HepG2 (cell line): Measurements from ENCODE around the gene NECAB2. TPM values are rescaled to one million over a fixed set of nuclear protein-coding genes. Genes with fewer than 3 reads are reported as not detected.

Experiments
- ATAC-seq: fragments of 200-7000 bp; cut with Tn5 transposase; 3 replicates; pipeline ENCODE4 v1.9.1; 2020; ENCODE audit warnings: mild to moderate bottlenecking, moderate library complexity
- BruUV-seq: library from RNA; stranded (reverse); fragments of 400-500 nt; replicated peaks from 2 replicates; lab custom pipeline; 2021; lab: Mats Ljungman, UMichigan
- CTCF ChIA-PET: fragments of 300-600 bp; formaldehyde crosslinking; extraction: SDS; loops from one replicate; lab custom pipeline; 2021; ENCODE audit warnings: low total read pairs, inconsistent platforms, low intra/inter-chr PET ratio; lab: Yijun Ruan, JAX
- POLR2A ChIA-PET: fragments of 350-600 bp; sonication (Branson Sonifier 250); formaldehyde crosslinking; loops from one replicate; lab custom pipeline; 2020; ENCODE audit warnings: antibody characterized with exemption, inconsistent platforms; lab: Yijun Ruan, JAX
- DNase-seq: peaks from one replicate; pipeline ENCODE4 v3.0.0-alpha.2; 2015; ENCODE audit warnings: low spot score
- FAIRE-seq: peaks from 3 replicates; lab custom pipeline; 2011; peaks lifted over from hg19 to GRCh38; lab: Jason Lieb, UNC
- H2AFZ ChIP-seq: one replicate; pipeline ENCODE4 v1.6.1; 2011; ENCODE audit warnings: low read length, inconsistent platforms
- H3K27ac ChIP-seq: fragments of 300-600 bp; 3 replicates; pipeline ENCODE4 v1.8.0; 2011; ENCODE audit warnings: mixed run types, mild to moderate bottlenecking, mixed read lengths, low read length, inconsistent platforms; ENCODE audit not compliant: insufficient read depth; ENCODE audit errors: extremely low read length
- H3K27me3 ChIP-seq, 2 experiments: fragments of 200-600 bp in 1 of 2; 2 replicates in 1 of 2; 3 replicates in 1 of 2; pipeline versions ENCODE4 v1.6.0 to v1.8.0; 2011; ENCODE audit warnings: low read length in 2 of 2, mild to moderate bottlenecking in 2 of 2, moderate library complexity in 2 of 2, inconsistent platforms in 1 of 2; ENCODE audit not compliant: insufficient read depth in 2 of 2, control insufficient read depth in 1 of 2
- H3K36me3 ChIP-seq, 2 experiments: fragments of 200-600 bp in 1 of 2; replicated peaks in 1 of 2; 2 replicates in 1 of 2; 3 replicates in 1 of 2; pipeline versions ENCODE4 v1.5.1 to v1.8.0; 2011; ENCODE audit warnings: low read length in 2 of 2, inconsistent platforms in 1 of 2; ENCODE audit not compliant: insufficient read depth in 2 of 2, control insufficient read depth in 1 of 2
- H3K4me1 ChIP-seq: 2 replicates; pipeline ENCODE4 v1.5.1; 2012; ENCODE audit warnings: low read length, inconsistent platforms; ENCODE audit not compliant: insufficient read depth
- H3K4me2 ChIP-seq: 2 replicates; pipeline ENCODE4 v1.6.0; 2011; ENCODE audit warnings: low read depth, low read length, inconsistent platforms
- H3K4me3 ChIP-seq, 3 experiments: fragments of 200-600 bp in 1 of 3; sonication (generic), shearing (Covaris generic) in 1 of 3; replicated peaks in 1 of 3; 2 replicates each; pipeline ENCODE4 v1.5.1; 2011 to 2016; ENCODE audit warnings: low read length in 3 of 3, inconsistent platforms in 2 of 3, low read depth in 2 of 3, mild to moderate bottlenecking in 2 of 3, control low read depth in 1 of 3, mixed read lengths in 1 of 3; ENCODE audit not compliant: insufficient read depth in 1 of 3
- H3K79me2 ChIP-seq: one replicate; pipeline ENCODE4 v1.6.1; 2011; ENCODE audit warnings: low read length, inconsistent platforms; ENCODE audit not compliant: insufficient read depth
- H3K9ac ChIP-seq: 2 replicates; pipeline ENCODE4 v1.6.0; 2011; ENCODE audit warnings: mild to moderate bottlenecking, low read depth, low read length, inconsistent platforms; ENCODE audit not compliant: insufficient read depth
- H3K9me3 ChIP-seq: 2 replicates; pipeline ENCODE4 v1.5.1; 2012; ENCODE audit warnings: mild to moderate bottlenecking, low read length
- H4K20me1 ChIP-seq: 2 replicates; pipeline ENCODE4 v1.6.0; 2011; ENCODE audit warnings: inconsistent platforms, mild to moderate bottlenecking, low read length, moderate library complexity; ENCODE audit not compliant: insufficient read depth
- ARHGAP35 ChIP-seq: sonication (generic); formaldehyde crosslinking; IDR thresholded peaks from 2 replicates; pipeline ENCODE4 v1.9.0; 2022; ENCODE audit warnings: mild to moderate bottlenecking, inconsistent platforms, moderate library complexity, missing genetic modification reagents, borderline replicate concordance
- ARID2 ChIP-seq: sonication (generic); formaldehyde crosslinking; IDR thresholded peaks from 2 replicates; pipeline ENCODE4 v1.8.1; 2022; ENCODE audit warnings: mild to moderate bottlenecking, missing genetic modification reagents, borderline replicate concordance
- ATF7-NPFF ChIP-seq: sonication (generic); formaldehyde crosslinking; IDR thresholded peaks from 2 replicates; pipeline ENCODE4 v1.8.1; 2023; ENCODE audit warnings: mild to moderate bottlenecking, low read depth, missing genetic modification reagents, moderate library complexity
- GABPA ChIP-seq, 2 experiments: IDR thresholded peaks; 2 replicates each; pipeline ENCODE4 v1.6.1; 2011 to 2016; ENCODE audit warnings: low read depth in 2 of 2, low read length in 1 of 2, missing biosample characterization in 1 of 2, missing genetic modification characterization in 1 of 2
- LCORL ChIP-seq, 2 experiments: fragments of 450-650 bp in 1 of 2; sonication (generic) in 1 of 2; formaldehyde crosslinking in 1 of 2; IDR thresholded peaks; 2 replicates each; pipeline versions ENCODE4 v1.5.0 to v1.6.1; 2017 to 2020; ENCODE audit warnings: antibody characterized with exemption in 1 of 2, missing genetic modification reagents in 1 of 2
- NFKBIZ ChIP-seq: IDR thresholded peaks from 2 replicates; pipeline ENCODE4 v1.6.1; 2018; ENCODE audit warnings: missing genetic modification reagents, missing compliant biosample characterization
- PCBP1 ChIP-seq: fragments of 200-400 bp; formaldehyde crosslinking; IDR thresholded peaks from 2 replicates; pipeline ENCODE4 v1.6.1; 2017; ENCODE audit warnings: mild to moderate bottlenecking, low read depth, low read length, borderline replicate concordance
- RBM22 ChIP-seq: fragments of 200-400 bp; formaldehyde crosslinking; optimal IDR thresholded peaks from 2 replicates; pipeline ENCODE3; 2017; ENCODE audit warnings: mild to moderate bottlenecking, low read length, moderate library complexity
- RFX1 ChIP-seq: fragments of 450-650 bp; IDR thresholded peaks from 2 replicates; pipeline ENCODE4 v1.6.1; 2017
- ZBTB44 ChIP-seq: sonication (generic); formaldehyde crosslinking; IDR thresholded peaks from 2 replicates; pipeline ENCODE4 v1.4.0; 2020; ENCODE audit warnings: missing genetic modification reagents
- ZNF749 ChIP-seq: sonication (generic); formaldehyde crosslinking; IDR thresholded peaks from 2 replicates; pipeline ENCODE4 v1.8.0; 2022; ENCODE audit warnings: mild to moderate bottlenecking, missing genetic modification reagents, moderate library complexity, borderline replicate concordance
- WGBS: methylation state at CpG from one replicate; pipeline ENCODE4 v1.1.6; 2017; ENCODE audit warnings: low lambda C conversion rate; 5-methylcytosine and 5-hydroxymethylcytosine counted together
- in situ Hi-C: cut with HindIII; loops from 2 replicates; pipeline ENCODE4 v1.10.0; 2017; ENCODE audit warnings: low pct_unique_long_range_greater_than_20kb; ENCODE audit not compliant: extremely low pct_ligation_motif_present
- intact Hi-C: fragments of 100-400 bp; cut with micrococcal nuclease; formaldehyde crosslinking; loops from one replicate; pipeline ENCODE4 v1.10.0; 2022; ENCODE audit not compliant: unreplicated experiment
- polyA plus RNA-seq, 8 experiments: library from polyadenylated mRNA; depleted of rRNA in 3 of 8; stranded (reverse) in 7 of 8; unstranded in 1 of 8; fragments of >200 nt; fragmentation: Illumina TruSeq in 4 of 8; extraction: Trizol in 4 of 8; gene quantifications; 2 replicates each; pipeline versions ENCODE4 v1.2.1 to v1.2.3, GENCODE V29; 2011 to 2016; ENCODE audit warnings: low read depth in 4 of 8, missing spikeins in 1 of 8, mixed read lengths in 1 of 8; ENCODE audit not compliant: insufficient read depth in 1 of 8
- total RNA-seq, 5 experiments: library from RNA; depleted of rRNA; stranded (reverse); fragments of >200 nt; fragmentation: Illumina TruSeq; extraction: Trizol; gene quantifications; 2 replicates each; pipeline ENCODE4 v1.2.3, GENCODE V29; 2016; ENCODE audit warnings: low read depth in 1 of 5
- TF ChIP-seq, protein P1 (sequence below): sonication (generic); formaldehyde crosslinking; IDR thresholded peaks from 2 replicates; pipeline ENCODE4 v1.4.0; 2020; ENCODE audit warnings: missing genetic modification reagents, borderline replicate concordance
- TF ChIP-seq, protein P2 (sequence below): sonication (generic); formaldehyde crosslinking; IDR thresholded peaks from 2 replicates; pipeline ENCODE4 v1.8.0; 2022; ENCODE audit warnings: missing genetic modification reagents, mild to moderate bottlenecking, borderline replicate concordance

Gene NECAB2
- total and polyA plus RNA-seq, 2 of the 13 experiments (the other 11 are each of a cell fraction or from before 2014, with no cell fraction given), result 0.21 to 0.49 TPM

DNA sequence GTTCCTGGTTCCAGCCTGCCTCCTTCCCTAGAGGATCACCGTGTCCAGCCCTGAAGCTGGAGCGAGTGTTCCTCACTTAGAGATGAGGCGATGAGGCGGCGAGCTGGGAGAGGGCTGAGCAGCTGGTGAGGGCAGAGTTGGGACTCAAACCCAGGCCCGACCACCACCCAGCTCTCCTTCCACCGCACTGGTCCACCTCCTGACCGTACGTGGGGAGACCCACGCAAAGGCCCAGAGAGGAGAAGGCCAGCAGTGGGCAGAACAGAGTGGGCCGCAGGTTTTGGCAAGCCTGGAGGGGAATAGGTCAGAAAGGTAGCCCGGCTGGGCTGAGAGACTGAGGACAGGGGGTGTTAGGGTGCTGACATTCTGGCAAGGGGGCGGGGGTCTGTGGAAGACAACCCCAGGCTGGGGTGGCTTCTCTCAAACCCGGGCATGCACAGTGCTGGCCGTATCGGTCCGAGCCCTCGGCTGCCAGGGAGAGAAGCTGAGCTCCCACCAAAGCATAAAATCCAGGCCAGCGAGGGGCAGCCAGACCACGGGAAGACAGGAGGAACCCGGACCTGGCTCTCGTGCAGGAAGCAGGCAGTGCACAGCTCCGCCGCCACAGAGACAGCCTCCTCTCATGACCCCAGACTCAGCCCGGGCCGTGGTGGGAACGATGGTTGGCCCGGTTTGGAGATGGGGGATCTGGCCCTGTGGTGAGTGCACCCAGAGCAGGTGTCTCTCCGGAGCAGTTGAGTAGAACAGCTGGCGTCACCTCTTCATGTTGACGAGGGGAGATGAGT is 44.3 kb upstream of the NECAB2 start:
- intact Hi-C loops, result no loop called here
- Histone ChIP-seq H4K20me1 (no peaks in the 10 kb centered on the region), H3K9me3 (no peaks in the 10 kb centered on the region), H3K27me3 (no peaks in the 10 kb centered on the region), H3K4me3 (no peak overlapping the region), H2AFZ (no peak overlapping the region), H3K27ac (no peak overlapping the region), H3K79me2 (no peaks in the 10 kb centered on the region), H3K4me2 (no peak overlapping the region), H3K36me3 (peaks cover 5 to 9% of the 10 kb centered on the region in 2 experiments; a peak in 4 of 5 replicates)
- FAIRE-seq (no peak), ATAC-seq (no peak)
- ChIA-PET POLR2A (no interaction called here), CTCF (no interaction called here)
- 87% methylated on average over 29 of the region's 31 CpGs for WGBS
- in situ Hi-C loops, result loop anchor here (10.0 kb wide), 1 partner anchor 121 kb away; the partner anchor contains the start of gene SLC38A8
- TF ChIP-seq ZBTB44 (CRISPR knock-in tag) (no peak), GABPA (IDR thresholded peaks at IDR 0.05; ENCODE audit: low read depth, low read length) (no peak), GABPA (CRISPR knock-in tag; IDR thresholded peaks at IDR 0.05; ENCODE audit: low read depth) (no peak), ARHGAP35 (no peak), PCBP1 (no peak), RFX1 (no peak), RBM22 (no peak), LCORL (IDR thresholded peaks at IDR 0.05) (no peak), LCORL (CRISPR knock-in tag; IDR thresholded peaks at IDR 0.05) (no peak), ARID2 (CRISPR knock-in tag) (no peak), ZNF749 (CRISPR knock-in tag) (no peak), NFKBIZ (CRISPR knock-in tag) (no peak), ATF7-NPFF (CRISPR knock-in tag) (no peak)
- TF ChIP-seq, protein P1, sequence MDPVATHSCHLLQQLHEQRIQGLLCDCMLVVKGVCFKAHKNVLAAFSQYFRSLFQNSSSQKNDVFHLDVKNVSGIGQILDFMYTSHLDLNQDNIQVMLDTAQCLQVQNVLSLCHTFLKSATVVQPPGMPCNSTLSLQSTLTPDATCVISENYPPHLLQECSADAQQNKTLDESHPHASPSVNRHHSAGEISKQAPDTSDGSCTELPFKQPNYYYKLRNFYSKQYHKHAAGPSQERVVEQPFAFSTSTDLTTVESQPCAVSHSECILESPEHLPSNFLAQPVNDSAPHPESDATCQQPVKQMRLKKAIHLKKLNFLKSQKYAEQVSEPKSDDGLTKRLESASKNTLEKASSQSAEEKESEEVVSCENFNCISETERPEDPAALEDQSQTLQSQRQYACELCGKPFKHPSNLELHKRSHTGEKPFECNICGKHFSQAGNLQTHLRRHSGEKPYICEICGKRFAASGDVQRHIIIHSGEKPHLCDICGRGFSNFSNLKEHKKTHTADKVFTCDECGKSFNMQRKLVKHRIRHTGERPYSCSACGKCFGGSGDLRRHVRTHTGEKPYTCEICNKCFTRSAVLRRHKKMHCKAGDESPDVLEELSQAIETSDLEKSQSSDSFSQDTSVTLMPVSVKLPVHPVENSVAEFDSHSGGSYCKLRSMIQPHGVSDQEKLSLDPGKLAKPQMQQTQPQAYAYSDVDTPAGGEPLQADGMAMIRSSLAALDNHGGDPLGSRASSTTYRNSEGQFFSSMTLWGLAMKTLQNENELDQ, result no peak
- TF ChIP-seq, protein P2, sequence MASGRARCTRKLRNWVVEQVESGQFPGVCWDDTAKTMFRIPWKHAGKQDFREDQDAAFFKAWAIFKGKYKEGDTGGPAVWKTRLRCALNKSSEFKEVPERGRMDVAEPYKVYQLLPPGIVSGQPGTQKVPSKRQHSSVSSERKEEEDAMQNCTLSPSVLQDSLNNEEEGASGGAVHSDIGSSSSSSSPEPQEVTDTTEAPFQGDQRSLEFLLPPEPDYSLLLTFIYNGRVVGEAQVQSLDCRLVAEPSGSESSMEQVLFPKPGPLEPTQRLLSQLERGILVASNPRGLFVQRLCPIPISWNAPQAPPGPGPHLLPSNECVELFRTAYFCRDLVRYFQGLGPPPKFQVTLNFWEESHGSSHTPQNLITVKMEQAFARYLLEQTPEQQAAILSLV (CRISPR knock-in tag), result no peak
- TF ChIP-seq, all 625 proteins: peak for 0
- Histone ChIP-seq H3K4me1 (peaks cover 26% of the 10 kb centered on the region), H3K9ac (no peak overlapping the region)
- BruUV-seq, result no TSS peak
- DNase-seq, result no peak
